Stimulated activated naive B cell treated with anti-CD40 and anti-IgM and Interleukin-4, amounts not matched to agents 10 μg/mL and 1 μg/mL and 100 μg/mL, for 72 hours (primary cell): ENCODE measurements around the gene CYLC1.

ENCODE experiments used
- ATAC-seq, 2 donors: fragments of 150-1000 bp; cut with Tn5 transposase; replicated peaks; 2 replicates each; pipeline ENCODE4 v1.10.0; 2021; ENCODE audit warnings: moderate library complexity in 1 of 2
- DNase-seq: peaks from one replicate; pipeline ENCODE4 v3.0.0; 2021
- H3K27ac Mint-ChIP-seq: one replicate; pipeline ENCODE4 v1.8.0; 2022; ENCODE audit warnings: mild to moderate bottlenecking, mixed read lengths
- H3K27me3 Mint-ChIP-seq, 2 donors: one replicate each; pipeline ENCODE4 v1.8.0; 2022; ENCODE audit warnings: mixed read lengths in 2 of 2
- H3K36me3 Mint-ChIP-seq, 2 donors: one replicate each; pipeline ENCODE4 v1.8.0; 2022; ENCODE audit warnings: mixed read lengths in 2 of 2, mild to moderate bottlenecking in 1 of 2
- H3K4me1 Mint-ChIP-seq, 2 donors: one replicate each; pipeline ENCODE4 v1.8.0; 2022; ENCODE audit warnings: mixed read lengths in 2 of 2, mild to moderate bottlenecking in 1 of 2
- H3K4me3 Mint-ChIP-seq, 2 donors: one replicate each; pipeline ENCODE4 v1.8.0; 2022; ENCODE audit warnings: mild to moderate bottlenecking in 2 of 2, mixed read lengths in 2 of 2, moderate library complexity in 1 of 2
- H3K9me3 Mint-ChIP-seq, 2 donors: one replicate each; pipeline ENCODE4 v1.8.0; 2022; ENCODE audit warnings: mixed read lengths in 2 of 2, mild to moderate bottlenecking in 1 of 2

CYLC1 gene

GRCh38 chrX:83860846-83861245, at the start of gene CYLC1:
CYLC1 (plus strand) TSS chrX:83861146; CDS start chrX:83861183, 37 bp downstream.
- no peaks in the 10 kb centered on the region for H3K27me3 Mint-ChIP-seq
- no peaks in the 10 kb centered on the region for H3K36me3 Mint-ChIP-seq
- no peak within 1 kb of the TSS for H3K4me3 Mint-ChIP-seq
- ATAC-seq (no peak), DNase-seq (no peak)
- no peak within 1 kb of the TSS for H3K27ac Mint-ChIP-seq
- no peaks in the 10 kb centered on the region for H3K4me1 Mint-ChIP-seq
- peaks cover 4 to 11% of the 10 kb centered on the region in 2 donors for H3K9me3 Mint-ChIP-seq

- DNase-seq (no peak), ATAC-seq (no peak)
- H3K4me1 Mint-ChIP-seq, result no peaks in the 10 kb centered on the region
- H3K27me3 Mint-ChIP-seq, result no peaks in the 10 kb centered on the region
- H3K9me3 Mint-ChIP-seq, result peaks cover 7 to 11% of the 10 kb centered on the region in 2 donors
- H3K36me3 Mint-ChIP-seq, result no peaks in the 10 kb centered on the region
- H3K27ac Mint-ChIP-seq, result no peak overlapping the region
- no peak overlapping the region for H3K4me3 Mint-ChIP-seq
Measured at GRCh38 chrX:83819304-83819703, 41.6 kb upstream of the CYLC1 start.

- ATAC-seq (peak in 1 of 2 donors; percentile 53), DNase-seq (no peak)
- Mint-ChIP-seq H3K4me1 (peaks cover 0 to 2% of the 10 kb centered on the region in 2 donors), H3K4me3 (no peak overlapping the region), H3K27ac (no peak overlapping the region), H3K27me3 (no peaks in the 10 kb centered on the region), H3K9me3 (peaks cover 0 to 6% of the 10 kb centered on the region in 2 donors), H3K36me3 (no peaks in the 10 kb centered on the region)
Measured at GRCh38 chrX:83829874-83830273, 31.1 kb upstream of the CYLC1 start.

GRCh38 chrX:83845397-83845796, 15.5 kb upstream of the CYLC1 start:
- peak; percentile 59 to 84 for ATAC-seq
- Mint-ChIP-seq H3K9me3 (no peaks in the 10 kb centered on the region), H3K4me3 (no peak overlapping the region), H3K4me1 (no peaks in the 10 kb centered on the region), H3K27me3 (no peaks in the 10 kb centered on the region), H3K36me3 (no peaks in the 10 kb centered on the region), H3K27ac (no peak overlapping the region)
- no peak for DNase-seq

GRCh38 chrX:83847339-83847738, 13.6 kb upstream of the CYLC1 start:
- ATAC-seq, result no peak
- no peak overlapping the region for H3K27ac Mint-ChIP-seq
- H3K4me3 Mint-ChIP-seq, result no peak overlapping the region
- no peak for DNase-seq
- no peaks in the 10 kb centered on the region for H3K9me3 Mint-ChIP-seq
- no peaks in the 10 kb centered on the region for H3K27me3 Mint-ChIP-seq
- H3K4me1 Mint-ChIP-seq, result no peaks in the 10 kb centered on the region
- H3K36me3 Mint-ChIP-seq, result no peaks in the 10 kb centered on the region

- Mint-ChIP-seq H3K9me3 (no peaks in the 10 kb centered on the region), H3K4me1 (no peaks in the 10 kb centered on the region), H3K36me3 (no peaks in the 10 kb centered on the region), H3K4me3 (no peak overlapping the region), H3K27ac (no peak overlapping the region), H3K27me3 (no peaks in the 10 kb centered on the region)
- ATAC-seq (no peak), DNase-seq (no peak)
Measured at GRCh38 chrX:83888585-83888984, 27.6 kb downstream of the CYLC1 start.

- no peaks in the 10 kb centered on the region for H3K36me3 Mint-ChIP-seq
- H3K9me3 Mint-ChIP-seq, result no peaks in the 10 kb centered on the region
- no peak for DNase-seq
- H3K27me3 Mint-ChIP-seq, result no peaks in the 10 kb centered on the region
- H3K4me1 Mint-ChIP-seq, result no peaks in the 10 kb centered on the region
- no peak overlapping the region for H3K4me3 Mint-ChIP-seq
- ATAC-seq, result no peak
- H3K27ac Mint-ChIP-seq, result no peak overlapping the region
Measured at GRCh38 chrX:83892433-83892832, 31.5 kb downstream of the CYLC1 start.

GRCh38 chrX:83906921-83907320, 46.0 kb downstream of the CYLC1 start:
- no peaks in the 10 kb centered on the region for H3K27me3 Mint-ChIP-seq
- no peak overlapping the region for H3K27ac Mint-ChIP-seq
- ATAC-seq (no peak), DNase-seq (no peak)
- no peaks in the 10 kb centered on the region for H3K36me3 Mint-ChIP-seq
- no peak overlapping the region for H3K4me3 Mint-ChIP-seq
- H3K9me3 Mint-ChIP-seq, result no peaks in the 10 kb centered on the region
- H3K4me1 Mint-ChIP-seq, result no peaks in the 10 kb centered on the region

- no peaks in the 10 kb centered on the region for H3K27me3 Mint-ChIP-seq
- H3K4me1 Mint-ChIP-seq, result no peaks in the 10 kb centered on the region
- DNase-seq, result no peak
- H3K36me3 Mint-ChIP-seq, result no peaks in the 10 kb centered on the region
- peaks cover 0 to 4% of the 10 kb centered on the region in 2 donors for H3K9me3 Mint-ChIP-seq
- no peak for ATAC-seq
- no peak overlapping the region for H3K27ac Mint-ChIP-seq
- no peak overlapping the region for H3K4me3 Mint-ChIP-seq
Measured at GRCh38 chrX:83916525-83916924, 55.6 kb downstream of the CYLC1 start.

- no peaks in the 10 kb centered on the region for H3K27me3 Mint-ChIP-seq
Measured at GRCh38 chrX:83934220-83934619, 73.3 kb downstream of the CYLC1 start.

More at GRCh38 chrX:83934220-83934619, 73.3 kb downstream of the CYLC1 start:
- H3K27ac Mint-ChIP-seq, result no peak overlapping the region
- H3K4me3 Mint-ChIP-seq, result no peak overlapping the region
- no peaks in the 10 kb centered on the region for H3K4me1 Mint-ChIP-seq
- H3K36me3 Mint-ChIP-seq, result no peaks in the 10 kb centered on the region
- H3K9me3 Mint-ChIP-seq, result no peaks in the 10 kb centered on the region
- ATAC-seq (no peak), DNase-seq (no peak)
